Measurements from ENCODE around the gene SETSIP. TPM values are rescaled to one million over a fixed set of nuclear protein-coding genes. Genes with fewer than 3 reads are reported as not detected.

SETSIP gene
- total and polyA plus RNA-seq, 4 donors, result 0.09 TPM; not detected in 3

DNA sequence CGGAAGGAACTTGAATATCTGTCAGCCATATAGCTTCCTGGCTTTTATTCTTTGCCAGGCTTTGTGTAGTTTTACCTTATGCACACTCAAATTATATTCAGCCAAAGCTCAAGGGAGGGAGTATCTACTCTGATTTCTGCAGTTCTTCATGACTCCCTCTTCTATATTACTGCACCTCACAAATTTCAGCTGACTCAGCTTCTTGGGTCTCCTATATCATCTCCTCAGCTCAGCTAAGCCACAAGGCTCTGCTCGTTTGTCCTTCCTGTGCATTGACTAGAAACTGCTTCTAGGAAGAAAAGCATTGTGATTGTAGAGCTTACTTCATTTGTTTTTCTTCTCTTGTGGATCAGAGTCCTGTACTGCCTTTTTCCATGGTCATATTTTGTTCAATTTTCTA is 42.3 kb upstream of the SETSIP start:
- Histone ChIP-seq H3K9me3 (ENCODE audit: control insufficient read depth in 4 of 4, low read length in 3 of 4) (no peaks in the 10 kb centered on the region), H3K27me3 (ENCODE audit: control insufficient read depth in 4 of 4, insufficient read depth in 4 of 4, low read length in 3 of 4) (no peaks in the 10 kb centered on the region), H3K4me3 (ENCODE audit: low read depth in 1 of 3, low read length in 3 of 3) (no peak overlapping the region), H3K4me1 (ENCODE audit: control insufficient read depth in 4 of 4, insufficient read depth in 4 of 4, low read length in 3 of 4) (no peaks in the 10 kb centered on the region), H3K9ac (ENCODE audit: low read depth in 1 of 2, low read length in 2 of 2) (no peak overlapping the region), H3K36me3 (ENCODE audit: control insufficient read depth in 4 of 4, insufficient read depth in 3 of 4, low read depth in 1 of 4, low read length in 3 of 4) (no peaks in the 10 kb centered on the region), H3K27ac (ENCODE audit: low read depth in 1 of 2, low read length in 2 of 2) (no peak overlapping the region)
- no peak for DNase-seq (ENCODE audit: low spot score)
- WGBS, result 74% methylated on average over 2 of the region's 2 CpGs
- TF ChIP-seq HNF4G (IDR thresholded peaks at IDR 0.05) (no peak), FOXA2 (IDR thresholded peaks at IDR 0.05) (no peak), HNF4A (conservative IDR thresholded peaks at IDR 0.05) (no peak), NR2F2 (IDR thresholded peaks at IDR 0.05) (no peak)
- TF ChIP-seq, protein P1, sequence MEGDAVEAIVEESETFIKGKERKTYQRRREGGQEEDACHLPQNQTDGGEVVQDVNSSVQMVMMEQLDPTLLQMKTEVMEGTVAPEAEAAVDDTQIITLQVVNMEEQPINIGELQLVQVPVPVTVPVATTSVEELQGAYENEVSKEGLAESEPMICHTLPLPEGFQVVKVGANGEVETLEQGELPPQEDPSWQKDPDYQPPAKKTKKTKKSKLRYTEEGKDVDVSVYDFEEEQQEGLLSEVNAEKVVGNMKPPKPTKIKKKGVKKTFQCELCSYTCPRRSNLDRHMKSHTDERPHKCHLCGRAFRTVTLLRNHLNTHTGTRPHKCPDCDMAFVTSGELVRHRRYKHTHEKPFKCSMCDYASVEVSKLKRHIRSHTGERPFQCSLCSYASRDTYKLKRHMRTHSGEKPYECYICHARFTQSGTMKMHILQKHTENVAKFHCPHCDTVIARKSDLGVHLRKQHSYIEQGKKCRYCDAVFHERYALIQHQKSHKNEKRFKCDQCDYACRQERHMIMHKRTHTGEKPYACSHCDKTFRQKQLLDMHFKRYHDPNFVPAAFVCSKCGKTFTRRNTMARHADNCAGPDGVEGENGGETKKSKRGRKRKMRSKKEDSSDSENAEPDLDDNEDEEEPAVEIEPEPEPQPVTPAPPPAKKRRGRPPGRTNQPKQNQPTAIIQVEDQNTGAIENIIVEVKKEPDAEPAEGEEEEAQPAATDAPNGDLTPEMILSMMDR (IDR thresholded peaks at IDR 0.05; ENCODE audit: low read depth, low read length, missing input control), result no peak

DNA sequence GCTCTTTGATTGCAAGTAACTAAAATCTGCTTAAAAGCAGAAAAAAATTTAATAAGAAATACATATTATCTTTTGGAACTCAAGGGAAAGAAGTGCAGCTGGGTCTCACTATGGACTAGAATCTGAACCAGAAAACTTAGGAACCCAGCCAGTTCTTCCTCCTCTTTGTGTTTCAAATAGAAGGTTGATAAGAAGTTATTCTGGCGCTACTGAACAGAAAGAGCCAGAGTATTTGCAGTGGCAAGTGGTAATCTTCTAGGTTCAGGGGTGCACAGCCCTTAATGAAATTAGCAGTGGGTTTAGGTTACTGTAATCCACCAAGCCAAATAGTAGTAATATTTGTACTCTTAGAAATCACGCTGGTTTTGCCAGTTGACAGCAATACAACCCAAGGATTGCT is 33.4 kb upstream of the SETSIP start:
- no peak for TF ChIP-seq FOXA2 (IDR thresholded peaks at IDR 0.05)
- no peak for TF ChIP-seq EGR1 (IDR thresholded peaks at IDR 0.05; ENCODE audit: low read depth in 2 of 2)
- no peak for TF ChIP-seq NR2F2 (IDR thresholded peaks at IDR 0.05)
- no peak for TF ChIP-seq RAD21 (IDR thresholded peaks at IDR 0.05)
- no peak for TF ChIP-seq JUND (IDR thresholded peaks at IDR 0.05)
- TF ChIP-seq, protein P2, sequence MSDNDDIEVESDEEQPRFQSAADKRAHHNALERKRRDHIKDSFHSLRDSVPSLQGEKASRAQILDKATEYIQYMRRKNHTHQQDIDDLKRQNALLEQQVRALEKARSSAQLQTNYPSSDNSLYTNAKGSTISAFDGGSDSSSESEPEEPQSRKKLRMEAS (IDR thresholded peaks at IDR 0.05), result no peak
- no peak for TF ChIP-seq SP1 (IDR thresholded peaks at IDR 0.05)
- no peak for TF ChIP-seq HNF4A (conservative IDR thresholded peaks at IDR 0.05)
- no peak for TF ChIP-seq YY1 (IDR thresholded peaks at IDR 0.05)
- TF ChIP-seq, protein P1 (IDR thresholded peaks at IDR 0.05; ENCODE audit: low read depth, low read length, missing input control), result no peak
- TF ChIP-seq, protein P3, sequence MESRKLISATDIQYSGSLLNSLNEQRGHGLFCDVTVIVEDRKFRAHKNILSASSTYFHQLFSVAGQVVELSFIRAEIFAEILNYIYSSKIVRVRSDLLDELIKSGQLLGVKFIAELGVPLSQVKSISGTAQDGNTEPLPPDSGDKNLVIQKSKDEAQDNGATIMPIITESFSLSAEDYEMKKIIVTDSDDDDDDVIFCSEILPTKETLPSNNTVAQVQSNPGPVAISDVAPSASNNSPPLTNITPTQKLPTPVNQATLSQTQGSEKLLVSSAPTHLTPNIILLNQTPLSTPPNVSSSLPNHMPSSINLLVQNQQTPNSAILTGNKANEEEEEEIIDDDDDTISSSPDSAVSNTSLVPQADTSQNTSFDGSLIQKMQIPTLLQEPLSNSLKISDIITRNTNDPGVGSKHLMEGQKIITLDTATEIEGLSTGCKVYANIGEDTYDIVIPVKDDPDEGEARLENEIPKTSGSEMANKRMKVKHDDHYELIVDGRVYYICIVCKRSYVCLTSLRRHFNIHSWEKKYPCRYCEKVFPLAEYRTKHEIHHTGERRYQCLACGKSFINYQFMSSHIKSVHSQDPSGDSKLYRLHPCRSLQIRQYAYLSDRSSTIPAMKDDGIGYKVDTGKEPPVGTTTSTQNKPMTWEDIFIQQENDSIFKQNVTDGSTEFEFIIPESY (IDR thresholded peaks at IDR 0.05), result no peak
- no peak for TF ChIP-seq RXRA (IDR thresholded peaks at IDR 0.05)
- TF ChIP-seq, protein P4, sequence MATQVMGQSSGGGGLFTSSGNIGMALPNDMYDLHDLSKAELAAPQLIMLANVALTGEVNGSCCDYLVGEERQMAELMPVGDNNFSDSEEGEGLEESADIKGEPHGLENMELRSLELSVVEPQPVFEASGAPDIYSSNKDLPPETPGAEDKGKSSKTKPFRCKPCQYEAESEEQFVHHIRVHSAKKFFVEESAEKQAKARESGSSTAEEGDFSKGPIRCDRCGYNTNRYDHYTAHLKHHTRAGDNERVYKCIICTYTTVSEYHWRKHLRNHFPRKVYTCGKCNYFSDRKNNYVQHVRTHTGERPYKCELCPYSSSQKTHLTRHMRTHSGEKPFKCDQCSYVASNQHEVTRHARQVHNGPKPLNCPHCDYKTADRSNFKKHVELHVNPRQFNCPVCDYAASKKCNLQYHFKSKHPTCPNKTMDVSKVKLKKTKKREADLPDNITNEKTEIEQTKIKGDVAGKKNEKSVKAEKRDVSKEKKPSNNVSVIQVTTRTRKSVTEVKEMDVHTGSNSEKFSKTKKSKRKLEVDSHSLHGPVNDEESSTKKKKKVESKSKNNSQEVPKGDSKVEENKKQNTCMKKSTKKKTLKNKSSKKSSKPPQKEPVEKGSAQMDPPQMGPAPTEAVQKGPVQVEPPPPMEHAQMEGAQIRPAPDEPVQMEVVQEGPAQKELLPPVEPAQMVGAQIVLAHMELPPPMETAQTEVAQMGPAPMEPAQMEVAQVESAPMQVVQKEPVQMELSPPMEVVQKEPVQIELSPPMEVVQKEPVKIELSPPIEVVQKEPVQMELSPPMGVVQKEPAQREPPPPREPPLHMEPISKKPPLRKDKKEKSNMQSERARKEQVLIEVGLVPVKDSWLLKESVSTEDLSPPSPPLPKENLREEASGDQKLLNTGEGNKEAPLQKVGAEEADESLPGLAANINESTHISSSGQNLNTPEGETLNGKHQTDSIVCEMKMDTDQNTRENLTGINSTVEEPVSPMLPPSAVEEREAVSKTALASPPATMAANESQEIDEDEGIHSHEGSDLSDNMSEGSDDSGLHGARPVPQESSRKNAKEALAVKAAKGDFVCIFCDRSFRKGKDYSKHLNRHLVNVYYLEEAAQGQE (IDR thresholded peaks at IDR 0.05), result no peak
- Histone ChIP-seq H3K27ac (ENCODE audit: low read depth in 1 of 2, low read length in 2 of 2) (no peak overlapping the region), H3K9ac (ENCODE audit: low read depth in 1 of 2, low read length in 2 of 2) (no peak overlapping the region), H3K9me3 (ENCODE audit: control insufficient read depth in 4 of 4, low read length in 3 of 4) (no peaks in the 10 kb centered on the region), H3K36me3 (ENCODE audit: control insufficient read depth in 4 of 4, insufficient read depth in 3 of 4, low read depth in 1 of 4, low read length in 3 of 4) (peaks cover 0 to 4% (median 2%) of the 10 kb centered on the region in 4 donors), H3K4me3 (ENCODE audit: low read depth in 1 of 3, low read length in 3 of 3) (no peak overlapping the region), H3K27me3 (ENCODE audit: control insufficient read depth in 4 of 4, insufficient read depth in 4 of 4, low read length in 3 of 4) (no peaks in the 10 kb centered on the region), H3K4me1 (ENCODE audit: control insufficient read depth in 4 of 4, insufficient read depth in 4 of 4, low read length in 3 of 4) (no peaks in the 10 kb centered on the region)
- WGBS, result 96% methylated on average over 2 of the region's 2 CpGs
- no peak for DNase-seq (ENCODE audit: low spot score)
